ENCODE data around the gene AATK. TPM values are rescaled to one million over a fixed set of nuclear protein-coding genes. Genes with fewer than 3 reads are reported as not detected.

AATK gene
- total and polyA plus RNA-seq, 2 experiments from 2014 or later = 1.1 to 5.0 TPM

- Mint-ChIP-seq H3K4me3 (no peak overlapping the region), H3K4me1 (peaks cover 19% of the 10 kb centered on the region), H3K27me3 (ENCODE audit: insufficient read depth, low read depth, poor library complexity) (peaks cover 16% of the 10 kb centered on the region), H3K36me3 (ENCODE audit: low read depth) (no peaks in the 10 kb centered on the region), H3K9me3 (no peaks in the 10 kb centered on the region), H3K27ac (no peak overlapping the region)
- Histone ChIP-seq H3K4me1 (ENCODE audit: insufficient read depth) (no peaks in the 10 kb centered on the region), H3K4me2 (no peak overlapping the region), H2AFZ (no peak overlapping the region), H3K79me2 (replicated peaks; ENCODE audit: insufficient read depth) (no peaks in the 10 kb centered on the region), H3K4me3 (no peak overlapping the region), H3K36me3 (ENCODE audit: insufficient read depth) (no peaks in the 10 kb centered on the region), H3K27me3 (ENCODE audit: insufficient read depth) (no peaks in the 10 kb centered on the region), H4K20me1 (replicated peaks; ENCODE audit: insufficient read depth) (no peaks in the 10 kb centered on the region), H3F3A (replicated peaks; ENCODE audit: low read depth) (no peaks in the 10 kb centered on the region), H3K27ac (ENCODE audit: low read depth) (no peak overlapping the region), H3K9me2 (ENCODE audit: insufficient read depth) (no peaks in the 10 kb centered on the region)
- ATAC-seq (no peak), DNase-seq (ENCODE audit: low spot score) (no peak)
- TF ChIP-seq EZH2phosphoT487 (IDR thresholded peaks at IDR 0.05; ENCODE audit: unreplicated experiment) = no peak
- TF ChIP-seq, protein P1, sequence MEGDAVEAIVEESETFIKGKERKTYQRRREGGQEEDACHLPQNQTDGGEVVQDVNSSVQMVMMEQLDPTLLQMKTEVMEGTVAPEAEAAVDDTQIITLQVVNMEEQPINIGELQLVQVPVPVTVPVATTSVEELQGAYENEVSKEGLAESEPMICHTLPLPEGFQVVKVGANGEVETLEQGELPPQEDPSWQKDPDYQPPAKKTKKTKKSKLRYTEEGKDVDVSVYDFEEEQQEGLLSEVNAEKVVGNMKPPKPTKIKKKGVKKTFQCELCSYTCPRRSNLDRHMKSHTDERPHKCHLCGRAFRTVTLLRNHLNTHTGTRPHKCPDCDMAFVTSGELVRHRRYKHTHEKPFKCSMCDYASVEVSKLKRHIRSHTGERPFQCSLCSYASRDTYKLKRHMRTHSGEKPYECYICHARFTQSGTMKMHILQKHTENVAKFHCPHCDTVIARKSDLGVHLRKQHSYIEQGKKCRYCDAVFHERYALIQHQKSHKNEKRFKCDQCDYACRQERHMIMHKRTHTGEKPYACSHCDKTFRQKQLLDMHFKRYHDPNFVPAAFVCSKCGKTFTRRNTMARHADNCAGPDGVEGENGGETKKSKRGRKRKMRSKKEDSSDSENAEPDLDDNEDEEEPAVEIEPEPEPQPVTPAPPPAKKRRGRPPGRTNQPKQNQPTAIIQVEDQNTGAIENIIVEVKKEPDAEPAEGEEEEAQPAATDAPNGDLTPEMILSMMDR (conservative IDR thresholded peaks at IDR 0.05; ENCODE audit: low read depth in 2 of 2) = no peak
- TF ChIP-seq CREB1 (CRISPR knock-in tag; IDR thresholded peaks at IDR 0.05; ENCODE audit: low read depth) = no peak
- TF ChIP-seq EZH2 (IDR thresholded peaks at IDR 0.05; ENCODE audit: low read depth, unreplicated experiment) = no peak
- no peak for TF ChIP-seq JUNB (IDR thresholded peaks at IDR 0.05; ENCODE audit: unreplicated experiment)
- no peak for TF ChIP-seq POLR2AphosphoS5 (IDR thresholded peaks at IDR 0.05; ENCODE audit: low read depth)
- no peak for TF ChIP-seq ZNF331 (CRISPR knock-in tag; IDR thresholded peaks at IDR 0.05; ENCODE audit: low read depth)
- TF ChIP-seq ZNF462 (CRISPR knock-in tag; IDR thresholded peaks at IDR 0.05) = no peak
Observed at GRCh38 chr17:81076141-81076679, 89.8 kb downstream of the AATK start.

Measured in GM23338 (cell line).